H1 (cell line): ENCODE measurements around the gene NSUN4. TPM values are rescaled to one million over a fixed set of nuclear protein-coding genes. Genes with fewer than 3 reads are reported as not detected.

Experiments
- CTCF ChIA-PET: fragments of 300-600 bp; sonication (Branson Sonifier 250); formaldehyde crosslinking; loops from one replicate; lab custom pipeline; 2021; ENCODE audit not compliant: partially characterized antibody; lab: Charles Lee
- POLR2A ChIA-PET: fragments of 300-600 bp; sonication (Branson Sonifier 250); formaldehyde crosslinking; loops from one replicate; lab custom pipeline; 2021; ENCODE audit warnings: inconsistent platforms; ENCODE audit not compliant: partially characterized antibody; lab: Charles Lee
- DNase-seq, 2 experiments: peaks; one replicate each; pipeline versions ENCODE4 v3.0.0 to v3.0.0-alpha.2; 2010 to 2022; ENCODE audit warnings: low spot score in 2 of 2, low read depth in 1 of 2, mixed read lengths in 1 of 2
- FAIRE-seq: peaks from 2 replicates; lab custom pipeline; 2011; peaks lifted over from hg19 to GRCh38; lab: Jason Lieb, UNC
- H2AFZ ChIP-seq: 2 replicates; pipeline ENCODE4 v1.8.1; 2012; ENCODE audit warnings: low read length, inconsistent platforms
- H2AK5ac ChIP-seq: 2 replicates; pipeline ENCODE4 v1.6.1; 2013; ENCODE audit warnings: low read depth, low read length
- H2BK120ac ChIP-seq: replicated peaks from 2 replicates; pipeline ENCODE3; 2013; ENCODE audit warnings: low read depth, low read length, inconsistent platforms
- H2BK12ac ChIP-seq: 2 replicates; pipeline ENCODE4 v1.6.1; 2013; ENCODE audit warnings: low read depth, low read length
- H2BK15ac ChIP-seq: 2 replicates; pipeline ENCODE4 v1.6.1; 2013; ENCODE audit warnings: low read length
- H2BK20ac ChIP-seq: 2 replicates; pipeline ENCODE4 v1.6.1; 2013; ENCODE audit warnings: low read length
- H2BK5ac ChIP-seq: 2 replicates; pipeline ENCODE4 v1.6.1; 2013; ENCODE audit warnings: low read depth, low read length
- H3K14ac ChIP-seq: 2 replicates; pipeline ENCODE4 v1.6.1; 2013; ENCODE audit warnings: inconsistent platforms; ENCODE audit not compliant: insufficient read length
- H3K18ac ChIP-seq: 2 replicates; pipeline ENCODE4 v1.6.1; 2013; ENCODE audit warnings: low read length; ENCODE audit errors: extremely low read depth
- H3K23ac ChIP-seq: 2 replicates; pipeline ENCODE4 v1.6.1; 2013; ENCODE audit warnings: inconsistent platforms; ENCODE audit not compliant: insufficient read length
- H3K23me2 ChIP-seq: 2 replicates; pipeline ENCODE4 v1.6.1; 2013; ENCODE audit warnings: low read depth, low read length
- H3K27ac ChIP-seq: 2 replicates; pipeline ENCODE4 v1.6.1; 2011; ENCODE audit warnings: low read depth, low read length, inconsistent platforms
- H3K27me3 ChIP-seq, 4 experiments: replicated peaks in 1 of 4; 1 replicate in 1 of 4; 2 replicates in 3 of 4; pipeline versions ENCODE4 v1.6.1 to v1.8.1; 2011 to 2013; ENCODE audit warnings: low read length in 3 of 4, mild to moderate bottlenecking in 3 of 4, inconsistent platforms in 2 of 4, mixed read lengths in 2 of 4, moderate library complexity in 1 of 4; ENCODE audit not compliant: control insufficient read depth in 3 of 4, insufficient read depth in 3 of 4; ENCODE audit errors: extremely low read depth in 1 of 4
- H3K36me3 ChIP-seq, 4 experiments: 2 replicates each; pipeline versions ENCODE4 v1.6.1 to v1.8.1; 2011 to 2013; ENCODE audit warnings: mild to moderate bottlenecking in 4 of 4, low read length in 3 of 4, moderate library complexity in 2 of 4, control low read depth in 1 of 4, inconsistent platforms in 1 of 4; ENCODE audit not compliant: insufficient read depth in 4 of 4, control insufficient read depth in 2 of 4
- H3K4ac ChIP-seq: replicated peaks from 2 replicates; pipeline ENCODE3; 2013; ENCODE audit warnings: low read length, low read depth, mixed read lengths, inconsistent platforms; ENCODE audit not compliant: insufficient read length
- H3K4me1 ChIP-seq, 4 experiments: replicated peaks in 1 of 4; 1 replicate in 1 of 4; 2 replicates in 3 of 4; pipeline versions ENCODE4 v1.6.1 to v1.8.1; 2011 to 2013; ENCODE audit warnings: low read length in 3 of 4, inconsistent platforms in 2 of 4, mixed read lengths in 1 of 4; ENCODE audit not compliant: insufficient read depth in 4 of 4, control insufficient read depth in 3 of 4
- H3K4me2 ChIP-seq, 2 experiments: 2 replicates each; pipeline versions ENCODE4 v1.6.1 to v1.8.1; 2011 to 2013; ENCODE audit warnings: low read depth in 2 of 2, low read length in 2 of 2, control low read depth in 1 of 2, inconsistent platforms in 1 of 2, mild to moderate bottlenecking in 1 of 2; ENCODE audit not compliant: insufficient read depth in 1 of 2
- H3K4me3 ChIP-seq, 4 experiments: fragments of 200-600, 300-600 bp in 1 of 4; sonication (generic), shearing (Covaris generic), sonication (Bioruptor Twin) in 1 of 4; 2 replicates each; pipeline versions ENCODE4 v1.5.1 to v1.8.1; 2011 to 2016; ENCODE audit warnings: low read length in 4 of 4, low read depth in 3 of 4, control low read depth in 2 of 4, inconsistent platforms in 2 of 4, mild to moderate bottlenecking in 2 of 4, mixed read lengths in 1 of 4, moderate library complexity in 1 of 4; ENCODE audit not compliant: insufficient read depth in 2 of 4; ENCODE audit errors: extremely low read depth in 1 of 4
- H3K56ac ChIP-seq: replicated peaks from 2 replicates; pipeline ENCODE3; 2013; ENCODE audit warnings: low read depth, mild to moderate bottlenecking, mixed read lengths, low read length, inconsistent platforms; ENCODE audit not compliant: insufficient read length
- H3K79me1 ChIP-seq: 2 replicates; pipeline ENCODE4 v1.6.1; 2013; ENCODE audit warnings: low read depth, low read length, control low read depth
- H3K79me2 ChIP-seq, 2 experiments: 2 replicates each; pipeline versions ENCODE4 v1.6.1 to v1.8.1; 2012 to 2013; ENCODE audit warnings: low read length in 2 of 2, mild to moderate bottlenecking in 2 of 2, inconsistent platforms in 1 of 2; ENCODE audit not compliant: insufficient read depth in 2 of 2, control insufficient read depth in 1 of 2
- H3K9ac ChIP-seq, 4 experiments: replicated peaks in 1 of 4; 1 replicate in 1 of 4; 2 replicates in 3 of 4; pipeline versions ENCODE4 v1.6.1 to v1.8.1; 2011 to 2013; ENCODE audit warnings: low read depth in 3 of 4, low read length in 3 of 4, control low read depth in 2 of 4, mild to moderate bottlenecking in 2 of 4, moderate library complexity in 2 of 4, inconsistent platforms in 1 of 4; ENCODE audit errors: extremely low read depth in 1 of 4
- H3K9me3 ChIP-seq, 2 experiments: 2 replicates each; pipeline versions ENCODE4 v1.6.1 to v1.8.1; 2012 to 2013; ENCODE audit warnings: mild to moderate bottlenecking in 2 of 2, moderate library complexity in 2 of 2, control low read depth in 1 of 2, inconsistent platforms in 1 of 2, low read depth in 1 of 2, low read length in 1 of 2, mixed read lengths in 1 of 2; ENCODE audit not compliant: insufficient read depth in 2 of 2
- H4K20me1 ChIP-seq, 2 experiments: replicated peaks in 1 of 2; 2 replicates each; pipeline versions ENCODE3 to v1.8.1; 2011 to 2013; ENCODE audit warnings: inconsistent platforms in 2 of 2, low read length in 2 of 2, mild to moderate bottlenecking in 1 of 2; ENCODE audit not compliant: insufficient read depth in 2 of 2, control insufficient read depth in 1 of 2
- H4K5ac ChIP-seq: 2 replicates; pipeline ENCODE4 v1.6.1; 2013; ENCODE audit warnings: low read length, low read depth, mixed read lengths, inconsistent platforms; ENCODE audit not compliant: insufficient read length
- H4K8ac ChIP-seq: 2 replicates; pipeline ENCODE4 v1.8.0; 2013; ENCODE audit warnings: mild to moderate bottlenecking, moderate library complexity, low read length, inconsistent platforms; ENCODE audit not compliant: insufficient read depth; ENCODE audit errors: extremely low read depth
- H4K91ac ChIP-seq: replicated peaks from 2 replicates; pipeline ENCODE3; 2013; ENCODE audit warnings: low read length, mixed read lengths, inconsistent platforms; ENCODE audit not compliant: insufficient read length
- CHD2 ChIP-seq: IDR thresholded peaks from 2 replicates; pipeline ENCODE4 v1.6.1; 2012; ENCODE audit warnings: low read length, improper control_type of control experiment
- HDAC2 ChIP-seq, 2 experiments: fragments of 300-600 bp in 1 of 2; sonication (generic) in 1 of 2; IDR thresholded peaks; 2 replicates each; pipeline ENCODE4 v1.6.1; 2011 to 2012; ENCODE audit warnings: low read depth in 2 of 2, low read length in 2 of 2, mild to moderate bottlenecking in 2 of 2, moderate library complexity in 2 of 2, borderline replicate concordance in 1 of 2, inconsistent platforms in 1 of 2
- polyA plus RNA-seq, 7 experiments: library from polyadenylated mRNA; depleted of rRNA in 3 of 7; stranded (reverse) in 5 of 7; unstranded in 2 of 7; fragments of >200 nt in 5 of 7; fragments of 200-250 nt in 2 of 7; gene quantifications; 1 replicate in 5 of 7; 2 replicates in 1 of 7; 4 replicates in 1 of 7; pipeline versions ENCODE4 v1.2.1 to v1.2.3, GENCODE V29; 2011 to 2013; ENCODE audit warnings: missing spikeins in 2 of 7, mixed read lengths in 2 of 7
- total RNA-seq: library from RNA; stranded (reverse); fragmentation: NEBNext Ultra II Directional; extraction: Animal tissue kit (Norgen Biotek cat#: 25700); gene quantifications from 2 replicates; pipeline ENCODE4 v1.2.1, GENCODE V29; 2021

Gene NSUN4
- total and polyA plus RNA-seq, 2 of the 8 experiments (the other 6 are each of a cell fraction or from before 2014, with no cell fraction given), result 9.7 to 15.7 TPM

- H3K4me3 ChIP-seq, result no peak overlapping the region
- TF ChIP-seq CHD2 (no peak), HDAC2 (IDR thresholded peaks at IDR 0.05; ENCODE audit: borderline replicate concordance in 1 of 2, low read depth in 2 of 2, low read length in 2 of 2) (no peak)
- no peak overlapping the region for H2BK120ac ChIP-seq
- no peak overlapping the region for H4K8ac ChIP-seq
- ChIA-PET POLR2A (interaction anchor here (1.2 to 2.0 kb wide), 3 partner anchors 16 to 43 kb away, joined by 4 to 8 read pairs (median 4); partner anchors contain the start of genes LRRC41 and UQCRH), CTCF (interaction anchor here (1.4 to 5.9 kb wide), 3 partner anchors 11 to 164 kb away, joined by 3 to 54 read pairs (median 8); no protein-coding TSS in a partner anchor)
- H3K9ac ChIP-seq, result no peak overlapping the region
- H2BK12ac ChIP-seq, result no peak overlapping the region
- no peak overlapping the region for H2BK5ac ChIP-seq
- no peak overlapping the region for H3K23ac ChIP-seq
- no peak overlapping the region for H3K4me2 ChIP-seq
- H4K91ac ChIP-seq, result no peak overlapping the region
- no peak overlapping the region for H3K56ac ChIP-seq
- DNase-seq, result no peak
- peaks cover 0 to 5% of the 10 kb centered on the region in 2 experiments for H4K20me1 ChIP-seq
- no peak overlapping the region for H2BK15ac ChIP-seq
- FAIRE-seq, result no peak
- no peaks in the 10 kb centered on the region for H3K9me3 ChIP-seq
- no peak overlapping the region for H2AK5ac ChIP-seq
- H3K27ac ChIP-seq, result no peak overlapping the region
- no peaks in the 10 kb centered on the region for H3K27me3 ChIP-seq
- H4K5ac ChIP-seq, result no peak overlapping the region
- H3K14ac ChIP-seq, result no peak overlapping the region
- H3K4ac ChIP-seq, result no peak overlapping the region
- H3K79me1 ChIP-seq, result peaks cover 3% of the 10 kb centered on the region; the same call in 1 of the 2 replicates
- no peaks in the 10 kb centered on the region; a peak in 1 of 4 replicates for H3K79me2 ChIP-seq
- no peak overlapping the region for H2BK20ac ChIP-seq
- no peak overlapping the region for H3K18ac ChIP-seq
- peaks cover 7 to 39% (median 20%) of the 10 kb centered on the region in 4 experiments for H3K36me3 ChIP-seq
- peaks cover 0 to 7% (median 4%) of the 10 kb centered on the region in 4 experiments; a peak in 4 of 7 replicates for H3K4me1 ChIP-seq
- H2AFZ ChIP-seq, result no peak overlapping the region
- H3K23me2 ChIP-seq, result peaks cover 7% of the 10 kb centered on the region
Measured at GRCh38 chr1:46345281-46345680, 4.7 kb downstream of the NSUN4 start.
